GM19455 (cell line): ENCODE measurements around the gene CSF2.

ENCODE experiments used
- ATAC-seq: cut with Tn5 transposase; IDR thresholded peaks from one replicate; pipeline ENCODE4 v1.9.1; 2021; ENCODE audit not compliant: unreplicated experiment

Gene CSF2

DNA sequence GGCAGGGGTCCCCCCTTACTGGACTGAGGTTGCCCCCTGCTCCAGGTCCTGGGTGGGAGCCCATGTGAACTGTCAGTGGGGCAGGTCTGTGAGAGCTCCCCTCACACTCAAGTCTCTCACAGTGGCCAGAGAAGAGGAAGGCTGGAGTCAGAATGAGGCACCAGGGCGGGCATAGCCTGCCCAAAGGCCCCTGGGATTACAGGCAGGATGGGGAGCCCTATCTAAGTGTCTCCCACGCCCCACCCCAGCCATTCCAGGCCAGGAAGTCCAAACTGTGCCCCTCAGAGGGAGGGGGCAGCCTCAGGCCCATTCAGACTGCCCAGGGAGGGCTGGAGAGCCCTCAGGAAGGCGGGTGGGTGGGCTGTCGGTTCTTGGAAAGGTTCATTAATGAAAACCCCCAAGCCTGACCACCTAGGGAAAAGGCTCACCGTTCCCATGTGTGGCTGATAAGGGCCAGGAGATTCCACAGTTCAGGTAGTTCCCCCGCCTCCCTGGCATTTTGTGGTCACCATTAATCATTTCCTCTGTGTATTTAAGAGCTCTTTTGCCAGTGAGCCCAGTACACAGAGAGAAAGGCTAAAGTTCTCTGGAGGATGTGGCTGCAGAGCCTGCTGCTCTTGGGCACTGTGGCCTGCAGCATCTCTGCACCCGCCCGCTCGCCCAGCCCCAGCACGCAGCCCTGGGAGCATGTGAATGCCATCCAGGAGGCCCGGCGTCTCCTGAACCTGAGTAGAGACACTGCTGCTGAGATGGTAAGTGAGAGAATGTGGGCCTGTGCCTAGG, at the start of gene CSF2:
TSS of gene CSF2 (plus strand) at position 559 of the 783 bp plus-strand sequence. CDS start at position 594, 35 bp downstream.
- ATAC-seq: no peak

DNA sequence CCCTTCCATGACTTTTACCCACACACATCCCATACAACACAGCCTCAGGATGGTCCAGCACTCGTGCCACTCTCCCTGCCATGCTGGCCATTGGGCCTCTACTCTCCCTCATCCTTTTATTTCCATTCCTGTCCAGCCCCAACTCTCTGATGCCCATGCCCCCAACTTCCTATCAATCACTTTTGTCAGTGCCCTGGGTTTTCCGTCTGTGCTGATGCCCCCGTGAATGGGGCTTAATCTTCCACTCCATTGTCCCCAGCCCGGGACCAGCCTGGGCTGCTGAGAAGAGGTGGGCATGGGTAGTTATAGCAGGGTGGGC, 49.5 kb upstream of the CSF2 start:
- ATAC-seq: no peak

DNA sequence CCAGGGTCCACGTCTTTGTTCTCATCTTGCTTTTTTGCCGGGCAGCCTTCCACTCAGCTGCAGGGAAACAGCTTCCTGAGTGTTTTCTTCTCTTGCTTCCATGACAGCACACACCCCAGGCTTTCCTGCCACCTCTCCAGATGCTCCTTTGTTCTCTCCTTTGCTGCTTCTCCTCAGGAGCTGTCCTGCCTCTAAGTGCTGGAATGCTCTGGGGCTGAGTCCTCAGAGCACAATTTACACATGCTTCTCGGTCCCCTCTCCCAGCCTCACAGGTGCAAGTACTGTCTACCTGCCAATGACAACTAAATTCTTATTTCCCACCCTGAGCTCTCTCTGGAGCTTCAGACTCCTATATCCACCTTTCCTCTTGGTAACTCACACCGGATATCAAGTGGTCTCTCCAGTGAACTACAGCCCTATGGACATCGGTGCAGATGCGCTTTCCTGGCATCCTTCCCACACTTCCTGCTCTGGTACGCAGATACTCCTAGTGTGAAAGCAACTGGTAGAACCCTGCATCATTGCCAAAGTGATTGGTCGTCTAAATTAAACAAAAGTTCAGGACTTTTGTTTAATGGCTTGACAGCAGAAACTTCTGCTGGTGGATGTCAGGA, 48.7 kb upstream of the CSF2 start:
- no peak for ATAC-seq

DNA sequence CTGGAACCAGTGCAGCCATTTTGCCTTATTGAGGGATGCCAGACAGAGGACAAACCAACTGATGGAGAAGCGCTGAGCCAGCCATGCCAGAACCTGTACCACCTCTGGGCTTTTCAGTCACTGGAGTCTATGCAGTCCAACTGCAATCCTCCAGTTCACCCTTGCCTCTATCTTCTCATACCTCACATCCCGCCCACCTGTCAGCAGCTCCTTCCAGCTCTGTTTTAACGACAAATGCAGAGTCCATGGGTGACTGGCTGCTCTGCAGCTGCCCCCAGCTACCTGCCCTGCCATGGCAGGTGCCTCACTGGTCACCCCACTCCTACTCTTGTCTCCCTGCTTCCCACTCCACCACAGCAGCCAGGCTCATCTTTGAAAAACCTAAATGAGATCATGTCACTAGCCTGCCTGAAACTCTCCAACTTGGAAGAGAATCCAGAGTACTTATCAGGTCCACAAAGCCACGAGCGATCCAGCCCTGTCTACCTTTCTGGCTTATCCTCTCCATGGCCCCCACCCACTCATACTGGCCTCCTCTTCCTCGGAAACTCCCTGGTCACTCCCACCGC, 48.1 kb upstream of the CSF2 start:
- ATAC-seq: no peak

DNA sequence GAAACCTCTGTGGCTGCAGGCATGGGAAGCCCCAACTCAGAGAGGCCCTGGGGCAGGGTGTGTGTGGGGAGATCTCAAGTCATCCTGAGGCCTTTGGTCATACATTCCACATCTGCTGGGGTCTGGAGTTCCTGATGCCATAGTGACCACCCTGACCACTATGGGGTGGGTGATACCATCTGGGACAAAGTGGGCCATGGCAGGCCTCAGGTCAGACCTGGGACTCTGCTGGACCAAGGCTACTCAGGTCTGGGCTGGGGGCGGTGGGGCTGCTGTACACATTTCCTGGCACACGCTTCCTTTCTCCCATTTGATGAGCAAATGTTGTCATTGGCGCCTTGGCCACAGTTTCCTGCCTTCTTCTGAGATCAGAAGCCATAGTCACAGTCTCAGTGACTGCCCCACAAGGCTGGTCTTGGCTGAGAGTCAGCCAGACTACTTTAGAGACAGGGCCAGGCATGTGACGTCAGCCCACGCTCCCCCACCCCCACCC, 47.0 kb upstream of the CSF2 start:
- no peak for ATAC-seq

DNA sequence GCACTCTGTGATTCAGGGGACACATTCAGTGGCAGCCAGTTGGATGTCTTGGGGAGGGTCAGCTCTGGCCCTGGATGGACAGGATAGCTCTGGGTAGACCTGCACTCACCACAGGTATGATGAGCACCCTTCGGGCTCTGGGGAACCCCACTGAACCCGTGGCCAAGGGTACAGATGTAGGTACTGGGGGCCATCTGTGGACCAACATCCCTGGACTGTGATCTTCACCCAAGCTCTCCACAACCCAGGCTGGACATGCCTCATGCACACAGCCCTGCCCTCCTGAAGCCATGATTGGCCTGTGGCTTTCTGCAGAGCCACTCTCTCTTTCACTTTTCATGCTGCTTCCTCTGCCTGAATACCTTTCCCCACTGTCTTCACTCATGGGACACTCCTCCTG, 46.6 kb upstream of the CSF2 start:
- ATAC-seq: no peak

DNA sequence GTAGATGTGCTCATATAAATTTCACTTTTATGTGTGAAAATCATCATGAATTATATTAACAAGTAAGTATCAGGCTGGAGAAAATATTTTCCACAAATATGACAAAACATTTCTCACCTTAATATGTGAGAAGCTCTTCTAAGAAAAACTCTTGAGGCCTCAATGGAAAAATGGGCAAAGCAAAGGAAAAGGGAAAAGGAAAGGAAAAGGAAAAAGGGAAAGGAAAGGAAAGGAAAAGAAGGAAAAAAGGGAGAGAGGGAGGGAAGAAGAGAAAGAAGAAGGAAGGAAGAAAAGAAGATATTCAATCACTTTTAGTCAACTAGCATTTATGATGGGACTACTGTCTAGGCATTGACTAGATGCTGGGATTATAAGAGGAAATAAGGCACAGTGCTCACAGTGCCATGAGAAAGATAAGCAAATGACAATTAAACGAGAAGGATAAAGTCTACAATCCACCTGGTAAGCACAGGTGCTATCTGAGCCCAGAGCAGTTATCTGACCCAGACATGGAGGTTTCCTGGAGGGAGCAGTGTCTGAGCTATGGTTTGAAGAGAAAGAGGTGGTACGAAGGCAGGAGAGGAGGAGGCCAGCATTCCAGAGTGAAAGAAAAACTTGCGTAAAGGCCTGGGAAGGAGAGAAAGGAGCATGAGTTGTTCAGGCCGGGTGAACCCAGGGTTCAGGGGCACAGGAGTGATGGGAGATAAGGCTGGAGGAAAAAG, 43.8 kb upstream of the CSF2 start:
- ATAC-seq: no peak

DNA sequence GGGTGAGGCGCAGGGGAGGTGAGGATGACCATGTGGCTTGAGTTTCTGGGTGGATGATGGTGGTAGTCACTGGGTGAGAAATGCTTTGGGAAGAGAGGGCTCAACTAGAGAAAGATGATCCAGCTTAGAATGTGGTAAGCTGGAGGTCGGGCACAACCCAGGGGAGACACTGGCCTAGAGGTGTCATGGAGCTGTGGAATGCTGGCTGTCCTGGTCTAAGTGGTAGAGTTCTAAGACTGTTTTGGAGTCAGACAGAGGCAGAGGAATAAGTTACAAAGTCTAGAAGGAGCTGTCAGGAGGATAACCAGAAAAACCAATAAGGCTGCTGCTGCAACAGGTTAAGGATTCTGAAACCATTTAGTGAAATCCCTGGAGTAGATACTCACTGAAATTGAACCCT, 43.0 kb upstream of the CSF2 start:
- no peak for ATAC-seq

DNA sequence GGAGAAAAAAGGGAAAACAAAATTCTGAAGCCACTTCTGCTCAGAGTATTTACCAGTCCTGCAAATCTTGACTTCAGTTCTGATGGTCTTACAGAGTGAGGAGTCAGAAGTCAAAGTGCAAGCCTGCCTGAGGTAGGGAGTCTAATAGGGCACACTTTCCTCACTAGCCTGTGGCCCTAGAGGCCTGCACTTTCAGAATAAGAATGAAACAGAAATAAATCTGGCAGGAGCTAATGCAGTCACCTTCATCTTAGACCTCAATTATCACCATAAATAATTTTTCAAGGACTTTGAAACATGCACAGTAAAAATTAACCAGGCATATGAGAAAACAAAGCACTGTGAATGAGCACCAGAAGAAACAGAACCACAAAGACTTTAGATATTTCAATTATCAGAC, 41.4 kb upstream of the CSF2 start:
- ATAC-seq: no peak

DNA sequence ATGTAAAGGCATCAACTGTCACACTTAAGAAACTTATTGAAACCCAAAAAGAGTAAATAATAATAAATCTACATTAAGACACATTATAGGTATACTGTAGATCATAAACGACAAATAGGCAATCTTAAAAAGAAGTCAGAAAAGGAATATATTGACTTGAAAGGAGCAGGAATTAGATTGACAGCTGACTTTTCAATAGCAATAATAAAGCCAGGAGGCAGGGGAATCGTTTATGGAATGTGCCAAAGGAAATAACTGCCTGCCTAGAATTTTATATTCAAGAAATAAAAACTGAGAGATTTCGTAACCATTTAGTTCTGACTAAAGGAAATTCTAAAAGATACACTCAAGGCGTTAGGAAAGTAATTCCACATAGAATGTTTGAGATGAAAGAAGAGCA, 40.5 kb upstream of the CSF2 start:
- no peak for ATAC-seq

DNA sequence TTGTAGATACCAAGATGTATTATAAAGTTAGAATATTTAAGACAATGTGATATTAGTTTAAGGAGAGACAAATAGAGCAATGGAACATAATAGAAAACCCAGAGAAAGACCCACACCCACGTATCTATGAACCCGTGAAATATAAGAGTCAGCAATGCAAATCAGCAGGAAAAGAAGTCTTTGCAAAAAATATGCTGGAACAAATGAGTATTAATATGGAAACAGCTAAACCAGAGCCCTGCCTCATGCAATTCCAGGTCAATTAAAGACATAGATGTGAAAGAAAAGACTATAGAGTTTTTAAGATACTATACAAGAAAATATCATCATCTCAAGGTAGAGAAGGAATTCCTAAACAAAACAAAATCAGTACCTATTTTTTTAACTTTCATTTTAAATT, 36.2 kb upstream of the CSF2 start:
- no peak for ATAC-seq

DNA sequence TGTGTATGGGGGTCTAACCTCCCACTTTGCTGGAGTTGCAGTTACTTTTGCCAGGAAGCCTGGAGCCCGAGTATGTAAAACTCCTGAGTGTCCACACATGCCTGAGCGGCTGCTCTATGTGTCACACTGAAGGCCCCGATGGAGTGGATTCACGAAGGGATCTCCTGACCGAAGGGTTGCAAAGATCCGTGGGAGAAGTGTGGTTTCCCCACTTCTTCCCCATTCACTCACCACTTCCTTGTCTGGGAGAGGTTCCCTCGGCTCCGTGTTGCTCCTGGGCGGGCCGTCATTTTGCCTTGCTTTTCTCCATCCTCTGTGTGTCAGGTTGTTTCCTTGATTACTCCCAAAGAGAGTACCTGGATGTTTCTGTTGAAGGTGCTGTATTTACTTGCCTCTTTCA, 29.4 kb upstream of the CSF2 start:
- no peak for ATAC-seq

DNA sequence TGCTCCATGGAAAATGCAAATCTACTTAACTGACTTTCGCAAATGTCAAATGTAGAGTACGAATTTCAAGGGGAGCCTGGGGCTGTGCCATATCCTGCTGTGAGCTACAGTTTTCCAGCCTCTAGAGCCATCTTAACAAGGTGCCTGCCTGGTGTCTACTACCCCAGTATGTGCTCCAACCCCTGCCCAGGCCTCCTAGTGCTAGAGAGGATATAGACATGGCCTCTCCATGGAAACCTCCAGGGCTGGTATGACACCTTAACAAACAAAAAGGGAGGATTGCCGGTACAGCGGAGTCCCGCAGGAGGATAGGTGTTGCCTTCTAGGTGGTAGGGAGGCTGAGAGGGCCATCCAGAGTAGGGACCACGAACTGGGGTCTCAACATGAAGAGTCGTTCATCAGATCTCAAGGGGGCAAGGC, 26.7 kb upstream of the CSF2 start:
- no peak for ATAC-seq

DNA sequence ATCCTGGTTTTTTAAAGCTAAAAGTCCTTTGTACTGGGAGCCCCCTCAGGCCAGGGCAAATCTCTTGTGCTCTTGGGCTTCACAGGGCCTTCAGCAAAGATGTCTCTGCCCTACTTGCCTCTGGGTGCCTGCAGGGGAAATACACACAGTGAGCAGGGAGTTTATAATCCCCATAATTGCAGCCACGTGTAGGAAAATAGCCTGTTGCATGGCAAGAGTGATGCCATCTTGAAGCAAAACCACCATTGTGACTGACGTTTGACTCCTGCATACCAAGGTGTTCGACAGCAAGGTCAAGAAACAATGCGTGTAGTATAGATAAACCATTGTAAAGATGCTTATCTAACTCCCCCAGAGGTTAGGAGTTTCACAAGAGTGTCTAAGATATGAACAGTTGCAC, 24.5 kb upstream of the CSF2 start:
- no peak for ATAC-seq

DNA sequence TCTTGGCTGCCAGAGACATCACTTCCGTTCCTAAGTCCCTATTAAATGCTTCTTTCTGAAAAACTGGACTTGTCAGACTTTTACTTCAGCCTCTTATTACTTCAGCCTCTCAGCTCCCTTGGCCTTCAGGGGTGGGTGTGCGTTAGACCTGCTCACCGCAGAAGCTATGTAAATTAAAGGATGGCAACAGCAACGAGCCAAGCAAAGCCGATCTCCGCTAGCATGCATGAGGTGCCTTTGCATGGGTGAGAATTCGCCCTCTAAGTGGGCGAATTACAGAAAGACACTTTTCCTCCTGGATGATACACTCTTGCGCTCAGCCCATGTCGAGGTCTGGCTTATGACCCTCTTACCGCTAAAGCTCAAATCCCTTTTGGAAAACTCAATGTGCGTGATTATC, 24.0 kb upstream of the CSF2 start:
- no peak for ATAC-seq

DNA sequence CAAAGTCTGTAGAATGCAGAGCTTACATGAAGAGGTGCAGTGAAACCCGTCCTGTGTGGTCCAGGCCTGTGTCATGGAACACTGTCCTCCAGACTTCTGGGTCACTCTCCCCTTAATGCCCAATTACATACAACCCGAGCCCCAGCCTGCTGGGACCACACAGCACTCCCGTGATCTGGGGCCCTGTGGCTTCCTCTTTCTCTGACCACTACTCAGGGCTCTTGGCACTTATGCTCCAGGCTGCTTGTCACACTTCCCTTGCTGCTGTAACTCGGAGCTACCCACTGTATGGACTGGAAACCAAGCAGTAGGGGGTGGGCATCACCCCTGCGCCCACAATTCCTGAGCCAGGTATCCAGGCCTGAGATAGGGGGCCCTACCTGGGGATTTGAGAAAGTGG, 23.5 kb upstream of the CSF2 start:
- no peak for ATAC-seq

DNA sequence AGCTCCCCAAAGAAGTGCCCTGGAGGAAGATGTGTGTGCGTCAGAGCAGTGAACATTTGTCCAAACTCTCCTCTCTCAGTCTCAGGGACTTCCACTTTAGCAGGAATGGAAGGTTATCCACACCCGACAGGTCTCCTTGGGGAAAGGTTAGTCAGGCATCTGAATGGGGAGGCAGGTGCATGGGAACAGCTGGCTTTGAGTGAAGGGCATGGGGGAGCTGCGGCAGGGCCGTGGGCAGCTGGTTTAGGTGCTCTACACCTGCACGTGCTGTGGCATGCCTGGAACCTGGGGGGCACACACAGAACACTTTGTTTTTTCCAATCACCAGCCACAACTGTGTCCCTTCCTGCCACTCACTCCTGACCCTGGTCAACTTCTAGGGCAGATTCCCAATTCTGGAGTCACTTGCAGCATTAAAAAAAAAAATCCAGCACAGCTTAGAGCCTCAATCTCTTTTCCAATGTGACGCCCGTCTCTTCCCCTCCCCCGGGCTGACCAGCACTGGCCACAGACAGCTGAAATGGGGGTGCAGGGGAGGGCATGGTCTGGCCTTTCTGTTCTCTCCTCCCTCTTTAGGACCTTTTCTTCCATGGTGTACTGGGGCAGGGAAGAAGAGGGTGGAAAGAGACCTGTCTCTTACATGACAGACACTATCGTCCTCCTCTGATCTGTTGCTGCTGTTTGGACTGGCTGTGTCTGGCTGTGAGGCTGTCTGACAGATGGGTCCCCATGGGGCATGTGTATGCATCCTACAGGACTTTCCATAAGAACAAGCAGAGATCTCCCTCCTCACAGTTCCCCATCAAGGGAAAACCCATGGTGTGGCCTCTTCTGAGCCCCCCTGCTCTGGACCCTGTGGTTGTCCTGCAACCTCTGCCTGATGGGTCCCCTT, 22.7 kb upstream of the CSF2 start:
- ATAC-seq: no peak

DNA sequence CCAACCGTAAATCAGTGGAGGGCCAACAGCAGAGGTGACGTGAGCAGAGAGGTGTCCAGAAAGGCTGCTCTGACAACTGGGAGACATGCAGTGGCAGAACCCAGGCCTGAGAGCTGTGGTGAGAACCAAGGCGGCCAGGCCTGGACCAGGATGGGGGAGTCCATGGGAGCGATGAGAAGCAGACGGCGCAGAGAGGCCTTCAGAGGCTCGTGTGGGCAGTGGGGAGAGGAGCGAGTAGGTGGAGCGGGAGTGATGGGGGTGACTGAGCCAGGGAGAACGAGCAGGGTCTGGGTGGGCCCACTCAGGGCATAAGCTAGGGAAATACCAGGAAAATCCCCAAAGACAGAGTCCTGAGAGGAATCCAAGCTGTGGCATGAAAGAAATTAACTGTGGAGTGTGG, 21.1 kb upstream of the CSF2 start:
- no peak for ATAC-seq

DNA sequence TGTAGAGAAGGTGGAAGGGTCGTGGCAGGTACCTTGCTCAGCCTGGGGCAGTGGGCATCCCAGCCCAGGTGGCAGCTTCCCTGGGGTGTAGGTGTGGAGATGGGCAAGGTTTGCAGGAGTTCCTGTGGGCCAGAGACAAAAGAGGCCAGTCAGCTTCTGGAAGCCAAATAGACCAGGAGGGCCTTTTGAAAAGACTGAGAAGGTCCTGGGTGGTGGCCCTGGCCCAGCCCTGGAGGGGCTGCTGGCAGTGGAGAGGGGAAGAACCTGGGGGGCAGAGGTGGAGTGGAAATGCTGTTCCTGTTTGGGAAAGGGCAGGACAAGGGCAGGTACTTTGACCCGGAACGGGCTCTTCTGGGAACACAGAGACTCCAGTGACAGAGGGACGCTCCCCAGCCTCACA, 20.1 kb upstream of the CSF2 start:
- no peak for ATAC-seq

DNA sequence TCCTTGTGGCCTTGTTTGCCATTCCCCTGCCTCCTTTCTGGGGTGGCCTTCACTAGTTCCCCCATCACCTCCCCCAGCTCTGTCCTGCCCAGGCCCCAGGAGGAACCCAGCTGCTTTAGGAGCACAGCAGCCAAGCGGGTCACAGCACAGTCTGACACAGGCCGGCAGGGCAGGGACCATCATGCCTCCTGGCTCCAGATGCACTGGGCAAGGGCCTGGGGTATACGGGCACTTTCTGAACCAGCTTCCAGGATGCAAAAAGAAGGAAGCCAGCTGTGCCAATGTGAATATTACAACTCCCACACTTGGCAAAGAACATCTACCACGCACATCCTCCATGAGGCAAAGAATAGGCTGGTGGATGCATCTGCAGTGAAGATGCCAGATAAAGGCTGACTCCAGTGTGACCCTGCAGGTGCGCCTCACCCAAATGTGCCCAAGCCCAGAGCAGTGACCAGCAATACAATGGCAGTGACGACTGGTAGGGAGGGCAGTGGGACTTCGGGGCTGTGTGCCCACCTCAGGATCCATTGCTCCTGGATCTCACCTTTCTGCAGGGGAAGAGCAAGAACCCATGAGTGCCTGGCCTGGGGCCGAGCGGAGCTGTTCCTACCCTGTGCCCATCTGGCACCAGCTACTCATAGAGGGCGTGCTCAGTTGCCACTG, 19.4 kb upstream of the CSF2 start:
- ATAC-seq: no peak
